Stomach (tissue), 4 donors: Measurements from ENCODE around the gene ZNF219.

Experiments used
- POLR2A ChIP-seq, 4 donors: fragments of 450-650 bp; IDR thresholded peaks; one replicate each; pipeline ENCODE4 v1.6.1; 2016; ENCODE audit warnings: antibody characterized with exemption in 4 of 4, control low read depth in 2 of 4, mild to moderate bottlenecking in 1 of 4, moderate library complexity in 1 of 4
- POLR2AphosphoS5 ChIP-seq, 3 donors: sonication (generic); formaldehyde crosslinking; IDR thresholded peaks; one replicate each; pipeline ENCODE4 v1.6.1; 2016; ENCODE audit warnings: antibody characterized with exemption in 3 of 3
- TF ChIP-seq, protein P1 (sequence below), 7 experiments: fragments of 450-650 bp in 4 of 7; fragments of 200-600 bp in 3 of 7; sonication (generic) in 3 of 7; IDR thresholded peaks; one replicate each; pipeline ENCODE4 v1.5.1; 2016 to 2019; ENCODE audit warnings: antibody characterized with exemption in 7 of 7, control low read depth in 2 of 7, mild to moderate bottlenecking in 1 of 7

DNA sequence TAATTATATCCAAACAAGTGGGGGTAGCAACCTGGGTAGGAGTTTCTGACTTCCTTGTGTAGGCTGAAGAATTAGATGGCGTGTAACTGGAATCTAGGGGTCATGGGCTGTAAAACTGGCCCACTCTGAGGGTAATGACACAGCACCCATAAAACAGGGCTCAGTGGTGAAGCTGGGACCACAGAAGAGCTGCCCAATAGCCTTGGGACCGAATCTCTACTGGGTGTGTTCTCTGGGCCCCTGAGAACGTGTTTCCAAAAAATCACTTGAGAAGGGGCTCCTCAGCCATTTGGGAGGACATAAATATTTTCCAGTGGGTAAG, 37.1 kb downstream of the ZNF219 start:
- TF ChIP-seq, protein P1, sequence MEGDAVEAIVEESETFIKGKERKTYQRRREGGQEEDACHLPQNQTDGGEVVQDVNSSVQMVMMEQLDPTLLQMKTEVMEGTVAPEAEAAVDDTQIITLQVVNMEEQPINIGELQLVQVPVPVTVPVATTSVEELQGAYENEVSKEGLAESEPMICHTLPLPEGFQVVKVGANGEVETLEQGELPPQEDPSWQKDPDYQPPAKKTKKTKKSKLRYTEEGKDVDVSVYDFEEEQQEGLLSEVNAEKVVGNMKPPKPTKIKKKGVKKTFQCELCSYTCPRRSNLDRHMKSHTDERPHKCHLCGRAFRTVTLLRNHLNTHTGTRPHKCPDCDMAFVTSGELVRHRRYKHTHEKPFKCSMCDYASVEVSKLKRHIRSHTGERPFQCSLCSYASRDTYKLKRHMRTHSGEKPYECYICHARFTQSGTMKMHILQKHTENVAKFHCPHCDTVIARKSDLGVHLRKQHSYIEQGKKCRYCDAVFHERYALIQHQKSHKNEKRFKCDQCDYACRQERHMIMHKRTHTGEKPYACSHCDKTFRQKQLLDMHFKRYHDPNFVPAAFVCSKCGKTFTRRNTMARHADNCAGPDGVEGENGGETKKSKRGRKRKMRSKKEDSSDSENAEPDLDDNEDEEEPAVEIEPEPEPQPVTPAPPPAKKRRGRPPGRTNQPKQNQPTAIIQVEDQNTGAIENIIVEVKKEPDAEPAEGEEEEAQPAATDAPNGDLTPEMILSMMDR (IDR thresholded peaks at IDR 0.05), result no peak
- TF ChIP-seq POLR2AphosphoS5 (IDR thresholded peaks at IDR 0.05), result no peak
- no peak for TF ChIP-seq POLR2A (IDR thresholded peaks at IDR 0.05)
